ENCODE data around the gene MYL5.
"Not testable (repeated sequence)": the region's sequence is repeated elsewhere in the genome, so short reads cannot be mapped to it uniquely, and the experiment has no call there.

Gene MYL5, protein sequence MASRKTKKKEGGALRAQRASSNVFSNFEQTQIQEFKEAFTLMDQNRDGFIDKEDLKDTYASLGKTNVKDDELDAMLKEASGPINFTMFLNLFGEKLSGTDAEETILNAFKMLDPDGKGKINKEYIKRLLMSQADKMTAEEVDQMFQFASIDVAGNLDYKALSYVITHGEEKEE

DNA sequence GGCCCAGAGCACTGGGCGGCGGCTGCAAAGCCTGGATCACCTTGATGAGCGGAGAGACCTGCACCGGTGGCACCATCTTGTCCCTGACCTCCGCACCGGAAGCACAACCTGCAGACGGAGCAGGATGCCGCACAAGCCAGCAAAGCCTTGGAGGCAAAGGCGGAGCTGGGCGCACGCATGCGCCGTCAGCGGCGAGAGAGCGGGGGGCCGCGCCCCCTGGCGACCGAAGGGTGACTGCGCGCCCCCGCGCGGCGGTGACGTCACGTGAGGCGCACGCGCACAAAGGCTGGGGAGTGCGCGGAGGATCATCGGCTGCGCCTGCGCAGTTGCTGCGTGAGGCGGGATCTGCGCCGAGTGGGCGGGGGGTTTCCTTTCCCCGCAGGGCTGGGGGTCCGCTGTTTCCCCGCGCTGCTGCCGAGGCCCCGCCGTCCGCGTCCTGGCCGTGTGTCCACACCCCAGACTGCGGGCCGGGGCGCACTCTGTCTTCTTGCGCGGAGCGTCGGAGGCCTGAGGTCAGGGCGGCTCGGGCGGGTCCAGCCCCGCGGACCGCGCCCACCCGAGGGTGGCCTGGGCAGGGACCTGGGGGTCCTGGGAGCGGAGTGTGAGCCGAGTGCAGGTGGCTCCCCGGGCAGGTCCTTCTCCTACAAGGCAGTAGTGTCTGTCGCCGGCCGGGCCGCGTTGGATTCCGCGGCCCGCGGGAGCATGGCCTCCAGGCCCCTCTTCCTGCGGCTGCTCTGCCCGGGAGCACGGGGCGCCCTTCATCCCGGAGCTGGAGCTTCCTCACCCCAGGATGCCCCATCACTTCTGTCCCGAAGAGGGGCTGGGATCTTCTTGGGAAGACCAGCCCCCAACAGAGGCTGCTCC, at the start of gene MYL5, which contains the start of gene ATP5ME:
Gene MYL5, plus strand, starts transcription at position 371 of the 864 bp plus-strand sequence. CDS start 3,485 bp downstream, outside the sequence.
Gene ATP5ME, minus strand, starts transcription at position 105 of the 864 bp plus-strand sequence. Its CDS starts 29 bp downstream, at position 76.
- DNase-seq (ENCODE audit: low spot score) (peak; percentile 91), FAIRE-seq (no peak)

DNA sequence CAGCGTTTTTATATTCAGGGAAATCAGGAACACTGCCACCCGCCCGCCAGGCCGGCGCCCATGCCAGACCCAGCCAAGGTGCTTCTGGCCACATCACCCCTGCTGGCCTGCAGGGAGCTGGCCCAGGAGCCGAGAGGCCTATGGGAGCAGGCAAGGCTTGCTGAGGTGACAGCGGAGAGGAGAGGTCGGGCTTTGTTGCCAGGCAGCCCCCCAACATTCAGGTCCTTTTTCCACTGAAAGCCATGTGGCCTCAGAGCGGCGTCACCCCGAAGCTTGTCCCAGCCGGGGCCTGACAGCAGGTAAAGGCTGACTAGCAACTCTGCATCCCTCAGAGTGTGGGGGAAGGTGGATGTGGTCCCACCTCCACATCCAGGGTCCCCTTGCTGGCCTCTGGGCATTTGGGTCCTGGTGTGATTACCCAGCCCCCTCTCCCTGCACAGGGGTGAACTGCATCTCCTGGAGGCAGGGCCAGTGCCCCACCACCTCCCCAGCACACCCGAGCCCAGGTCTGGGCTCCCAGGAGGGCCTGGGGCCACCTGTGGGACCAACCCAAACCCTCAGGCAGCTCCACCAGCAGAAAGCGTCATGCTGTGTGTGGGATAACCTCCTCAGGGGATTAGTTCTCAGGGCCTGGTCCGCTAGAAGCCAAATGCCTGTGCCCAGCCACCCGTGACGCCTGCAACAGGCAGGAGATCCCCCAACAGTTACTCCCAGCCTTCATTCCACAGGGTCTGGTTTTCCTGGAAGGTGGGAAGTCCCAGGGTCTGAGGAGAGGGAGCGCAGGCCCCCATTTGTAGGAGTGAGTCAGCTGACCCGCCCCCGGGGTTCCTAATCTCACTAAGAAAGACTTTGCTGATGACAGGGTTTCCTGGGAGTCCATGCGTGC, 49.4 kb upstream of the MYL5 start, which contains the start of gene PDE6B:
Gene PDE6B, plus strand, starts transcription at position 869 of the 886 bp plus-strand sequence. CDS start 54 bp downstream, outside the sequence.
- DNase-seq (ENCODE audit: low spot score): peak; percentile 92

DNA sequence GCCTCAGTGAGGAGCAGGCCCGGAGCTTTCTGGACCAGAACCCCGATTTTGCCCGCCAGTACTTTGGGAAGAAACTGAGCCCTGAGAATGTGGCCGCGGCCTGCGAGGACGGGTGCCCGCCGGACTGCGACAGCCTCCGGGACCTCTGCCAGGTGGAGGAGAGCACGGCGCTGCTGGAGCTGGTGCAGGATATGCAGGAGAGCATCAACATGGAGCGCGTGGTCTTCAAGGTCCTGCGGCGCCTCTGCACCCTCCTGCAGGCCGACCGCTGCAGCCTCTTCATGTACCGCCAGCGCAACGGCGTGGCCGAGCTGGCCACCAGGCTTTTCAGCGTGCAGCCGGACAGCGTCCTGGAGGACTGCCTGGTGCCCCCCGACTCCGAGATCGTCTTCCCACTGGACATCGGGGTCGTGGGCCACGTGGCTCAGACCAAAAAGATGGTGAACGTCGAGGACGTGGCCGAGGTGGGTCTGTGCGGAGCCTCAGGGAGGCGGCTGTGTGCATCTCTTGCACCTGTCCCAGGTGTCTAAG, 48.6 kb upstream of the MYL5 start:
- FAIRE-seq: no peak
- DNase-seq (ENCODE audit: low spot score): no peak

More for the DNA sequence above, 49.4 kb upstream of the MYL5 start, which contains the start of gene PDE6B:
- FAIRE-seq: peak; percentile 82

DNA sequence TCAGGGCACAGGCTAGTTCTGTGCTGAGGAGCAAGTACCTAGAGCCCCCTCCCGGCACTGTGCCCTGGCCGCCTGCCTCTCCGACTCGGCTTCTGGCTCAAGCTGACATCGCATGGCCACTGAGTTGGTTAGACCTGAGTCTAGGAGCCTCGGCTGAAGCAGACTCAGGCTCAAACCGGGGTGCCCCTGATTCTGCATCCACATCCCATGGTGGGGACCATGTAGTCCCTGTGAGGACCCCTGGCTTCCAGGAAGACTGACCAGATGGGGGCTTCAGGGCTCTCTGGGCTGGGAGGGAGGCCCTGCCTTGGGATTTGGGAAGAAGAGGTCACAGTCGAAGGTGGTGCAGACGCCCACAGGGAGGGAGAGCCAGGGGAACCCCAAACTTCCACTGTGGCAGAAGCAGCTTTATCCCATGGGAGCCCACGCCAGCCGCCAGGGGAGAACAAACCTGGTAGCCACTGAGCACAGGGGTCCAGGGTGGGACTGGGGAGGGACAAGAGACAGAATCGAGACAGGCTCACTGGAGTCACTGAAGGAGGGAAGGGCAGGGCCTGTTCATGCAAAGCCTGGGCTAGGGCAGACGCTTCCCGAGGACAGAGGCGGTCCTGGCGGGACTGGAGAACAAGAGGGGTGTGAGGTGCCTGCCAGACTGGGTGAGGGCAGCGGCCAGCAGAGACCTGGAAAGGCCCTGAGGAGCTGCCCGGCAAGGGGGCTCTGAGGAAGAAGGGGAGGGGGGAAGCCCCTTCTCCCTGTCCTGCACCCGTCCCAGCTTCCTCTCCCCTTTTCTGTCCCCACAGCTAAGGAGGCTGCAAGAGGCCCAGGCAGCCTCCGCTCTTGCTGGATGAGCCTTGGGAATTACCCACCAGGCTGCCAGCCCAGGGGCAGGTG, 47.9 kb upstream of the MYL5 start:
- FAIRE-seq (no peak), DNase-seq (ENCODE audit: low spot score) (no peak)

DNA sequence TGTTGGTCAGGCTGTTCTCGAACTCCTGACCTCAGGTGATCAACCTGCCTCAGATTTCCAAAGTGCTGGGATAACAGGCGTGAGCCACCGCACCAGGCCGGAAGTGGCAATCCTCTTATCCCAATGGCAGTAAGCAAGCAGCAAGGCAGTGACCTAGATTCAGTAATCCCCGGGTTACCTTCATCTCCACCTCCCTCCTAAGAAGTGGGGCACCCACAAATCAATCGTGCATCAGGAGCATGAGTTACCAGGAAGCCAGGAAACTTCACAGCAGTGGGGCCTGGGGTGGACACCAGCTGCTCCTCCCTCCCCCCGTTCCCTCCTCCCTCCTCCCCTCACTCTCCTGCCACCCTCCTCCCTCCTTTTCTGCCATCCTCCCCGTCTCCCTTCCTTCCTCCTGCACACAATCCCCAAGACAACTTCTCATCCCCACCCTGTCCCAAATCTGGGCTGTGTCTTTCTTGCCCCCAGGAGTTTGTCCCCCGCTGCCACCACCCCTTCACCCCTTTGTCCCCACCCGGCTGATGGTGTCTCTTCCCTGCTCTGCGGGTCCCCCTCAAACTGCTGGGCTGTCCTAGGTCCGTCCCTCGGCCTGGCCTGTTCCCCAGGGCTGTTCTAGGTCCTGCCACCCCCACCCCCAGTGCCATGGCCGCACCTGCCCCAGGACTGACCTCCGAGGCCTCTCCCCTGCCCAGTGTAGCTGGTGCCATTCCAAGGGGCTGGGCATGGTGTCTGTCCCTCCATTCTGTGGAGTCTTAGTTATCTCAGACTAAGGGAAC, 46.8 kb upstream of the MYL5 start:
- FAIRE-seq (no peak), DNase-seq (ENCODE audit: low spot score) (no peak)

DNA sequence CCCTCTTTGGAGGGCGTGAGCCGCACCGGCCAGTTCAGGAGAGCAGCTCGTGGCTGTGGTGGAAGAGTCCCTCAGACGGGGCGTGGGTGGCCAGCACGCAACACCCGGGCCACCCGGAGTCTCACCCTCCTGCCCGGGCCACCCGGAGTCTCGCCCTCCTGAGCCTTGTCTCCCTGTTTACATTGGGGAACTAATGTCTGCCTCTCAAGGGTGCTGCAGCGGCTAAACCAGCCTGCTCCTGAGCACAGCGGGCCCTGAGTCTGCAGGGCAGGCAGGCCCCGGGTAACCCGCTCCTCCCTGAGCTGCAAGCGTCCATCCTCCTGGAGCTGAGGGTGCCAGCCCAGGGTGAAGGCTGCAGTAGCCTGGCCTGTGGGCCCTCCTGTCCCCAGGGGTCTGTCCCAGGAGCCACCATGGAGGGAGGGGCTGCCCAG, 46.0 kb upstream of the MYL5 start:
- no peak for DNase-seq (ENCODE audit: low spot score)
- no peak for FAIRE-seq

DNA sequence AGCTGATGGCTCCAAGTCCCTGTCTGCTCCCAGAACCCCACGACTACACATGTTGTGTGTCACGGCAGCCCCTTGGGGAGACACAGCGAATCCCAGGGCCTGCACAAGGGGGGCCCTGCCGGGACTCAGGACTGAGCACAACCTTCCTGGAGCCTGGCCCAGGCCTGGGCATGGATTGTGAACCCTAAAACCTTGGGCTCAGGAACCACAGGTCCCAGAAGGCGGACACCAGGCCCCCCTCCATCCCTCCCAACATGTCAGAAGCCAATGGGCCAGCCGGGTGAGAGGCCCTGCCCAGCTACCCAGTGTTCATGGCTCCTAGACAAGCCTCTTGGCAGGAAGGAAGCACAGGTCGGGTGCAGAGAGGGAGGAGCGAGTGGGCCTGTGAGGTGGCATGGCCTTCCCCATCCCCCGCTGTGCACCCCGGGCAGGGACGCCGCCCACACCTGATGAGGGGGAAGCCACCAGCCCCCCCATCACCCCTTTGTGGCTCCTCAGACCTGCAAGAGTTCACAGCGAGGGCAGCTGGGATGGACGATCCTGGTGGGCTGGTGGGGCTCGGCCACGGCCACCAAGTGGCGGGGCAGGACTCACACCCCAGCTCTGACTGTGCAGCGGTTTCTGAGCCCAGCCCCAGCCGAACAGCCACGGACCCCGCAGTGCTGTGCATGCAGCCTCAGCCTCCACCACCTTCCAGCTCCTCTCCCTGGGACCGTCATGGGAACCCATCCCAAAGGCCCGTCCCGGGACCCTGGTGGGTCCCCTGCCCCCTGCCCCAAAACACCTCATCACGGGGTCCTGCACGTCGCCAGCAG, 45.3 kb upstream of the MYL5 start:
- DNase-seq (ENCODE audit: low spot score): no peak
- no peak for FAIRE-seq

DNA sequence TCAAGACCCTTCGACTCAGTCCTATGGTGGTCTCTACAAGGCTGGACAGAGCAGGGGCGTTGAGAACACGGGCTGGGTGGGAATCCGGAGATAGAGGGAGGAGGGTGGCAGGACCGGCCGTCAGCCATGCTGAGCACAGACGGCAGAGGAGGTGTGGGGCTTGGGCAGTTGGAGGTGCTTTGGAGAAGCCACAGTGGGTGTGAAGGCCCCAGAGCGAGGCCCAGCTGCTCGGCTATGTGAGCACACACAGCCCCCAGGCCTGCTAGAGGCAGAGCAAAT, 44.8 kb upstream of the MYL5 start:
- DNase-seq (ENCODE audit: low spot score): no peak
- FAIRE-seq: no peak

DNA sequence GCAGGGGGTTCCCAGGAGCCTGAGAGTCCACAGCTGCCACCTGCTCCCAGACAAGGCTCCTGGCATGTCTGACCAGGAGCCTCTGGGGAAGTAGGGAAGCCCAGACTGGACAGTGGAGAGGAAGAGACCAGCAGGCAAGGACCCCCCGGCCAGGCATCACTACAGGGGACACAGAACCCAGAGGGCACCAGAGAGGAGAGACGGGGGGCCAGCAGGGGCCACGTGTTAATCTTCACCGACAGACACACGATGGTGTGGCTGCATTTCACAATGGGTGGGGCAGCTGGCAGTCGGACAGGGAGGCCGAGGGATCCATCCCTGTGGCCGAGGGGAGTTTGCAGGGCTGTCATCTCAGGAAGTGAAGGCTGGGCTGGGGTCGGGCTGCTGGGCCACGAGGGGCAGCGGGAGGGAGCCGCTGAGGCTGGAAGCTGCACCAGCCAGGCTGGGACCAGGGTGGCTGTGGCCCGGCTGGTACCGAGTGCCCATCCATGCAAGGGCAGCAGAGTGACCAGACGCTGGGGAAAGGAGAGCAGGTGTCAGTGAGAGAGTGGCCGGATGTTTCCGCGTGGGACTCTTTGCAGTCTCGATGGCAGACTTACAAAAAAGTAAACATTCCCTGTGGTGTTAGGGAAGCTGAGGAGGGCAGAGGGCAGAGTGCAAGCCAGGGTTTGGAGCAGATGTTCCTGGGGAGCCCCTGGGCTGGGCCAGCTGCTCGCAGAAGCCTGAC, 44.3 kb upstream of the MYL5 start:
- DNase-seq (ENCODE audit: low spot score) (no peak), FAIRE-seq (no peak)

DNA sequence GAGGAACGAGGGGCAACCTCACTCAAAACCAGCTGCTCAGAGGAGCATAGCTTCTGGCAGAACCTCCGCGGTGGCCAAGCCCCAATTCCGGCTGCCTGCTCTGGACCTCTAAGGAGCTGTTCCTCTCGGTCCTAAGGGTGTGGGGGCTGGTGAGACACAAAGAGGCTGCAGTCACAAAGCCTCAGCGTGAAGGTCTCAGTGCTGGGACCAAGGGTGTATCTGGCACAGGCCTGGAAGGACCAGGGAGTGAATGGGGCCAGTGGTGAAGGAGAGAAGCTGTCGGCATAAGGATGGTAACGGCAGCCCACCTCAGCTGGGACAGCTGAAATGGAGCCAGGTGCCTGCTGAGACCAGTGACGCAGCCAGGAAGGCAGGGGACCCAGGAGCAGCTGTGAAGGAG, 43.7 kb upstream of the MYL5 start:
- no peak for FAIRE-seq
- DNase-seq (ENCODE audit: low spot score): no peak

DNA sequence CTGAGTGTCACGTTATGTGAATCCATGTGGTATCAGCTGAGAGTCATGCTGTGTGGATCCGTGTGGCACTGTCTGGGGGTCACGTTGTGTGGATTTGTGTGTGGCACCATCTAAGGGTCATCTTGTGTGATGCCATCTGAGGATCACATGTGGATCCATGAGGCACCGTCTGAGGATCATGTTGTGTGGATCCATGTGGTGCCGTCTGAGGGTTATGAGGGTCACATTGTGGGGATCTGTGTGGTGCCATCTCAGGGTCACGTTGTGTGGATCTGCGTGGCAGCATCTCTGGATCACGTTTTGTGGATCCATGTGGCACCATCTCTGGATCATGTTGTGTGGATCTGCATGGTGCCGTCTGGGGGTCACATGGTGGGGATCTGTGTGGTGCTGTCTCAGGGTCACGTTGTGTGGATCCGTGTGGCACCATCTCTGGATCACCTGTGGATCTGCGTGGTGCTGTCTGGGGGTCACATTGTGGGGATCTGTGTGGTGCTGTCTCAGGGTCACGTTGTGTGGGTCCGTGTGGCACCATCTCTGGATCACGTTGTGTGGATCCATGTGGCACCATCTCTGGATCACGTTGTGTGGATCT, 42.0 kb upstream of the MYL5 start:
- no peak for FAIRE-seq

DNA sequence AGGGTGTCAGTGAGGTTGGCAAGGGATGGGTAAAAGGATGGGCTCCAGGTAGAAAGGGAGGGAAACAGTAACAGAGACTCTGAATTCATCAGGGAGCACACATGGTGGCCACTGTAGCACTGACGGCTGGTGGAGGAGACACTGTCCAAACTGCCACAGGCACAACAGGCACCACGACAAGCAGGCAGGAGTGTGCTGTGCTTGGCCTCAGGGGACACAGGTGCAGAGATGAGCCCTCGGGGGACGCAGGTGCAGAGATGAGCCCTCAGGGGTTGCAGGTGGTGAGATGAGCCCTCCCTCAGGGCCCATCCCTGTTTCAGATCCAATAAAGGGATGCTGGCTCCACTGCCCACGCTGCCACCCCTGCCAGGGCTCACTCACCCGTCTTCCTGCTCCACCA, 41.4 kb upstream of the MYL5 start:
- DNase-seq (ENCODE audit: low spot score): no peak
- FAIRE-seq: no peak

More for the DNA sequence above, 42.0 kb upstream of the MYL5 start:
- DNase-seq (ENCODE audit: low spot score): no peak

DNA sequence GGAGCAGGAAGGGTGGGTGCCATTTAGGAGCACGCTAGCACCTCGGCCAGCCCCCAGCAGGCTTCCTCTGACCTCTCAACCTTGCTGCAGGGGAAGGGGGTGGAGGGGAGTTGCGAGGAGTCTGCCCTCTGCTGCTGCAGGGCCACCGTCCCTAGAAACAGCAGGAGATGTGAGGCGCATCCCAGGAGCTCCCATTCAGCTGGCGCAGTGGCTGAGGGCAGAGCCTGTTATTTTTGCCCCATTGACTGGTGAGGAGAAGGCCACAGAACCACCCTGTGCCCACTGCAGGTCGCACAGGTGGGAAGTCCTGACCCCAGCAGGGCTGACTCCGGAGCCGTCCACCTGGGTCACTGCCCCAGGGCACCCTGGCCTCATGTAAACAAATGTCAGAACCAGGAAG, 40.9 kb upstream of the MYL5 start:
- DNase-seq (ENCODE audit: low spot score) (no peak), FAIRE-seq (no peak)

DNA sequence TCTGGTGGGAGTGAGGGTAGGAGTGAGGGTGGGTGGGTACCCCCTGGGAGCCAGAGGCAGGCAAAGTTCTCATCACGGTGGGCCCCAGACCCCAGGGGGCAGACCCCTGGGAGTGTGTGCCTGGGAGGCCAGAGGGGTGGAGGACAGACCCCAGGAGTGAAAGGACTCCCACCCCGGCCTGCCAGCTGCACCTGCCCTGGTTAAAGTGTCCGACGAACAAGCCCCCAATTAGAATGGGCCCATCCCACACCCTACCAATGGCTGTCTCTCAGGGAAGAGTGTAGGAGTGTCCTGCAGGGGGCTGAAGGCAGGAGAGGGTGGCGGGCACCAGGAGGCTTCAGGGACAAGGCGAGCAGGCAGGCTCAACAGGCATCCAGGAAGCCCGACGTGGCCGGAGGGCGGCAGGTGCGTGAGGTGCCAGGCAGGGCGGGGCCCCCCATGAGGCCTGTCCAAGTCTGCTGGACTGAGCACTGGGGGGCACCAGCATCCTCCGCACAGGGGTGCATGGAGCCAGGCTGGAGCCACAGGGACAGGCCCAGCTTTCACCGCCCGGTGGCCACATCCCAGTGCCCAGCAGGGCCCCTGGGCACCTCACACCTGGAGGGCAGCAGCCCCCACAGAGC, 40.3 kb upstream of the MYL5 start:
- no peak for FAIRE-seq

DNA sequence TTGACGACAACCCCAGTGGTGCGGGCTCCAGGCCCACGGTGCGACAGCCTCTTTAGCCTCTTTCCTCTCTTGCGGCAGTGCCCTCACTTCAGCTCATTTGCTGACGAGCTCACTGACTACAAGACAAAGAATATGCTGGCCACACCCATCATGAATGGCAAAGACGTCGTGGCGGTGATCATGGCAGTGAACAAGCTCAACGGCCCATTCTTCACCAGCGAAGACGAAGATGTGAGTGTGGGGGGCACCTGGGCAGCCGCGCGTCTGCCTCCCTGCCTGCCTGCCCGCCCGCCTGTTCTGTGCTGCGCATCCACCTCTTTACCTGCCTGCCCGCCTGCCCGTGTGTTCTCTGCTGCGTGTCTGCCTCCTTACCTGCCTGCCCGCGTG, 39.8 kb upstream of the MYL5 start:
- no peak for FAIRE-seq
- no peak for DNase-seq (ENCODE audit: low spot score)

More for the DNA sequence above, 40.3 kb upstream of the MYL5 start:
- no peak for DNase-seq (ENCODE audit: low spot score)

DNA sequence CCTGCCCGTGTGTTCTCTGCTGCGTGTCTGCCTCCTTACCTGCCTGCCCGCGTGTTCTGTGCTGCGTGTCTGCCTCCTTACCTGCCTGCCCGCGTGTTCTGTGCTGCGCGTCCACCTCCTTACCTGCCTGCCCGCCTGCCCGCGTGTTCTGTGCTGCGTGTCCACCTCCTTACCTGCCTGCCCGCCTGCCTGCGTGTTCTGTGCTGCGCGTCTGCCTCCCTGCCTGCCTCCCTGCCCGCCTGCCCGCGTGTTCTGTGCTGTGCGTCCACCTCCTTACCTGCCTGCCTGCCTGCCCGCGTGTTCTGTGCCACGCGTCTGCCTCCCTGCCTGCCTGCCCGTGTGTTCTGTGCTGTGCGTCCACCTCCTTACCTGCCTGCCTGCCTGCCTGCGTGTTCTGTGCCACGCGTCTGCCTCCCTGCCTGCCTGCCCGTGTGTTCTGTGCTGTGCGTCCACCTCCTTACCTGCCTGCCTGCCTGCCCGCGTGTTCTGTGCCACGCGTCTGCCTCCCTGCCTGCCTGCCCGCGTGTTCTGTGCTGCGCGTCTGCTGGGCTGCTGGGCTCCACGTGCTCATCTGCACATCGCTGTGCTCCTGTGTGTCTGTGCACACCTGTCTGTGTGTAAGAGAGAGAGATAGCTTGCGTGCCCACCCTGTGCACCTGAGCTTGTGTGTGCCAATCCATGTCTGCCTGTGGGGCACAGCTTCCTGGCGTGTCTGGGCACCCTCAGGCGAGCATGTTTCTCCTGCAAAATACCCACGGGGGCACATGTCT, 39.1 kb upstream of the MYL5 start:
- not testable (repeated sequence) for DNase-seq (ENCODE audit: low spot score); FAIRE-seq
